ENCODE measurements around the gene PANX2. TPM values are rescaled to one million over a fixed set of nuclear protein-coding genes. Genes with fewer than 3 reads are reported as not detected.

The PANX2 gene
- total RNA-seq, result 0.85 and 1.0 TPM in 2 replicates

GRCh38 chr22:50170453-50171318, at the start of gene PANX2:
PANX2 (plus strand) TSS chr22:50170731; CDS start chr22:50170731, 0 bp downstream.

GRCh38 chr22:50185375-50186087, 15.0 kb downstream of the PANX2 start, which contains the start of gene TRABD:
TRABD (plus strand) TSS chr22:50185913; CDS start chr22:50193061, 7,148 bp downstream.

GRCh38 chr22:50200461-50201190, 30.1 kb downstream of the PANX2 start, which contains the start of gene SELENOO:
SELENOO (plus strand) TSS chr22:50201011; CDS start chr22:50201037, 26 bp downstream.

Other genes with a start within 250 kb of the PANX2 start
- gene PIM3, start 210.0 kb upstream of the PANX2 start, total RNA-seq, result 16.8 and 25.8 TPM in 2 replicates
- under 0.01 TPM in 1 of 2 replicates, not detected in the other for gene IL17REL, start 158.0 kb upstream of the PANX2 start, total RNA-seq
- gene TTLL8, start 112.4 kb upstream of the PANX2 start, total RNA-seq, result not detected in 2 replicates
- 0.65 and 3.1 TPM in 2 replicates for gene MLC1, start 85.3 kb upstream of the PANX2 start, total RNA-seq
- 8.6 and 14.8 TPM in 2 replicates for gene MOV10L1, start 80.7 kb upstream of the PANX2 start, total RNA-seq
- 16.6 and 19.5 TPM in 2 replicates for gene TRABD, start 15.2 kb downstream of the PANX2 start, total RNA-seq
- gene SELENOO, start 30.3 kb downstream of the PANX2 start, total RNA-seq, result 19.9 and 21.4 TPM in 2 replicates
- 19.5 and 31.0 TPM in 2 replicates for gene TUBGCP6, start 74.3 kb downstream of the PANX2 start, total RNA-seq
- gene HDAC10, start 80.5 kb downstream of the PANX2 start, total RNA-seq, result 16.1 and 19.6 TPM in 2 replicates
- gene MAPK12, start 91.0 kb downstream of the PANX2 start, total RNA-seq, result 30.3 and 31.2 TPM in 2 replicates
- 4.8 and 5.1 TPM in 2 replicates for gene MAPK11, start 99.6 kb downstream of the PANX2 start, total RNA-seq
- 130 and 166 TPM in 2 replicates for gene PLXNB2, start 136.9 kb downstream of the PANX2 start, total RNA-seq
- gene DENND6B, start 156.3 kb downstream of the PANX2 start, total RNA-seq, result 1.6 and 2.1 TPM in 2 replicates
- gene PPP6R2, start 172.6 kb downstream of the PANX2 start, total RNA-seq, result 64.1 and 64.8 TPM in 2 replicates

Data from smooth muscle cell of bladder (primary cell).